Adipose tissue (tissue), 3 donors: ENCODE data around the gene ITGA3. TPM values are rescaled to one million over a fixed set of nuclear protein-coding genes. Genes with fewer than 3 reads are reported as not detected.
"Not testable (repeated sequence)": the region's sequence is repeated elsewhere in the genome, so short reads cannot be mapped to it uniquely, and the experiment has no call there.

Experiments used
- H3K27ac ChIP-seq: one replicate; pipeline ENCODE4 v1.5.1; 2013; ENCODE audit warnings: low read depth, low read length
- WGBS, 3 donors: extraction: QIAGEN DNeasy Blood & Tissue Kit; methylation state at CpG; one replicate each; pipeline ENCODE4 v1.1.7; 2013; 5-methylcytosine and 5-hydroxymethylcytosine counted together
- polyA plus RNA-seq, 3 donors: library from polyadenylated mRNA; stranded (reverse); fragments of 200-250 nt; gene quantifications; one replicate each; pipeline ENCODE4 v1.2.3, GENCODE V29; 2013
- donor health status: healthy with polysubstance abuse.
- donor health status: Bipolar disorder and iron deficiency.
- donor health status: healthy.

ITGA3 gene
- polyA plus RNA-seq, 3 donors = 13.2 to 19.1 (median 13.4) TPM

DNA sequence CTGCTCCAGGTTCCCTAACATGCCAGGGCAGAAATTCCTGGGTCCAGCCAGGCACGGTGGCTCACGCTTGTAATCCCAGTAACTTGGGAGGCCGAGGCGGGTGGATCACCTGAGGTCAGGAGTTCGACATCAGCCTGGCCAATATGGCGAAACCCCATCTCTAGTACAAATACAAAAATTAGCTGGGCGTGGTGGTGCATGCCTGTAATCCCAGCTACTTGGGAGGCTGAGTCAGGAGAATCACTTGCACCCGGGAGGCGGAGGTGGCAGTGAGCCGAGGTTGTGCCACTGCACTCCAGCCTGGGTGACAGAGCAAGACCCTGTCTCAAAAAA lies 5.8 kb downstream of the ITGA3 start:
- H3K27ac ChIP-seq = not testable (repeated sequence)
- WGBS, 3 donors = 93 to 94% (median 93%) methylated on average over 10 of the region's 10 CpGs

DNA sequence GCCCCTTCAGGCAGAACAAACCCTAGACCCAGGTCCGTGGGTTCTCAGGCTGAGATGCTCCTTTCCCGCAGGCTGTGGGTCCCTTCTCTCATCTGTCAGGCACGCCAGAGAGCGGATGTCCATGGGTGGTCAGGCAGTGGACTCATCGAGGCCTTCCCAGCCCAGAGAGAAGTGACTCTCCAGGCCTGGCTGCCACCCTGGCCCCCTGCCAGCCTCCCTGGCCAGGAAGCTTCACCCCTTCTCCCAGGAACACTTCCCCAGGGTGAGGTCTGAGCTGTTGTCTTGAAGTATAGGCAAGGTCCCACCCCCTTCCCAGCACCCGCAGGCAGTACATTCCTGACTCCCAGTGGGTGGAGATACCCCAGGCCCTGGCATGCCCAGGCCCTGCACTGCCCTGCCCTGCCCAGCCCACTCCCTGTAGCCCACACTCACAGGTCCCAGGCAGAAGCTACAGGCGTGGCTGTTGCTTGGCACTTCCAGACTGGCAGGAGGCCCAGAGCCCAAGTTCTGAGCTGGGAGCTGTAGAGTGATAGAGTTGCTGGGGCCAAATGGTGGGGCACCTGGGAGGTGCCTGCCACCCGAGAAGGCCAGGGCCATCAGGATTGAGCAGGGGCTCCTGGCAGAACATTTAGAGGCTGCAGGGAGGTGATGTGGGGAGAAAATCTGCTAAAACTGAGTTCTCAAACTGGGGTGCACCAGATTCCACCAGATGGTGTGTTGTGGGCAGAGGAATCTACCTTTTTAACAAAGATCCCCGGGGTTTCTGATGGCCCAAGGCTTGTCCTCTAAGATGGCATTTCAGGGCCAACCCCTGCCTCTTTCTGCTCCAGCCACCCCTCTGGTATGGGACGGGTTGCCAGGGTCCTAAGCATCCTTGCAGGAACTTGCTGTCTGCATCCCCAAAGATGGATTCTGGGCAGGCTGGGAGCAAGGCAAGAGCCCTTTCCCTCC lies 6.7 kb downstream of the ITGA3 start:
- no peak overlapping the region for H3K27ac ChIP-seq
- WGBS, 3 donors = 66 to 75% (median 74%) methylated on average over 10 of the region's 10 CpGs

DNA sequence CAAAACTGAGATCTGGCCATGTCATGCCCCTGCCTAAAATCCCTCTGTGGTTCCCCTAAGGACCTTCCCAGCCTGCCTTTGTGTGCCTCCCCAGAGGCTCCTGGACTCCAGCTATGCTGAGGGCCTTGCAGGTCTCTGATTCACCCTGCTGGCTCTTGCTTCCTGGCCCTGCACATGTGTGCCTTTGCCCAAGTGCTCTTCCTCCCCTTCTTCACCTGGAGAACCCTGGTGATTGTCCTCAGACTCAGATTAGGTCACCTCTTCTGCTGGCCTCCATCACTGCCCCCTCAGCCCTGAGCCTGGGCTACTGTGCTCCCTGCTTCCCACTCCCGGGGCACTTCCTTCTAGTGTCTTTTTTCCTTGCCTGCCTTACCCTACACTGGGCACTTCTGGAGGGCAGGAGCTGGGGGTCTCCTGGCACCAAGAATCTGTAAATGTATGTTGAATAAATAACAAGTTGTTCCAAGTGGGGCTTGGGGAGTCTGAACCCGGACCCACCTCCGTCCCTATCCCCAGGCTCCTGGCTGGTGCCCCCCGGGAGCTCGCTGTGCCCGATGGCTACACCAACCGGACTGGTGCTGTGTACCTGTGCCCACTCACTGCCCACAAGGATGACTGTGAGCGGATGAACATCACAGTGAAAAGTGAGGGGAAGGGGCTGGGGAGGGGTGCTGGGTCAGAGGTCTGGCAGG lies 7.8 kb downstream of the ITGA3 start:
- H3K27ac ChIP-seq = peak overlapping the region; percentile 32
- 91 to 97% (median 94%) methylated on average over 8 of the region's 8 CpGs for WGBS, 3 donors

DNA sequence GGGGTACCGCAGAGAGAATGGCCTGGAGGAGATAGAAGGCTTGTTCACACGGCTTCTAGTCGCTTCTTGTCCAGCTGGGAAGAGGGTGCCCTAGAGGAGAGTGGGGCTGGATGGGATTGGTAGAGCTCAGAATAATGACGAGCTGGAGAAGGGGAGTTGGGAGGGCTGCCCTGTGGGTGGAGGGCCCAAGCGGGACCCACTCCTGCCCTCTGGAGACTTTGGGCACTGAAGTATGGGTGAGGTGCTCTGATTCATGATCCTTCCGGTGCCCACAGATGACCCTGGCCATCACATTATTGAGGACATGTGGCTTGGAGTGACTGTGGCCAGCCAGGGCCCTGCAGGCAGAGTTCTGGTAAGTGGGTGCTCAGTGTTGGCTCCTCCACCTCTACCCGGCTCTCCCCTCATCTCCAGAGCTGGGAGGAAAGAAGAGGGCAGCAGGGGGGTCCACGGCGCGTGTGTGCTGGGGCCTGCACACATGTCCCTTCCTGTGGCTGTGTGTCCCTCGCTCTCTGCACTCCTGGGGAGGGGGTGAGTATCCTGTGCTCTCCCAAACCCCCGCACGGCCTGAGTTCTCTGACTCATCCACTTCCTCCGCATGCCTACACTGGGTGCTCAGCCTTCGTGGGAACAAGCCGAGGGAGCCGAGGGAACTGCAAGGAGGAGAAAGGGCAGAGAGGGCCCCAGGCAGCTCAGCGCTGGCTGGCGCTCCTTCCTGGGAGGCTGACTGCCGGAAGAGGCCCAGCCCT lies 8.5 kb downstream of the ITGA3 start:
- H3K27ac ChIP-seq = peak overlapping the region; percentile 32
- WGBS, 3 donors = 51 to 82% (median 59%) methylated on average over 20 of the region's 20 CpGs

DNA sequence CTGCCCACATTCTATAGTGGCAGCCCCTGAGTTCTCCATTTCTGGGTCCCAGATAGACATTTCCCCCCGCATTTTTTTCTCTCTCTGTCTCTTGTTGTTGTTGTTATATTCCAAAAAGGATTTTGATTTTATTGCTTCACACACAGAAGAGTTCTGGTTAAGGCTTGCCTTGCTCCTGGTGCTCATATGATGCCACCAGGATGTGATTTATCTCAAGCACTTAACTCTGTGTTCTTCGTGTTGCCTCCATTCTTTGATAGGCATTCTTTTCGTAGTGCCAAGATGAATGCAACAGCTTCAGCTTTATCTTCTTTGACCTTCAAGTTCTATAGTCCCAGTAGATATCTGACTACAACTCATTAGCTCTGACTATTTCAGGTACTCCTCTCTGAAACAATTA lies 9.1 kb downstream of the ITGA3 start:
- WGBS, 3 donors = 59 to 77% (median 60%) methylated on average over 3 of the region's 3 CpGs
- H3K27ac ChIP-seq = no peak overlapping the region

GRCh38 chr17:50066995-50067394 lies 11.1 kb downstream of the ITGA3 start:
- 94 to 98% (median 97%) methylated on average over 2 of the region's 2 CpGs for WGBS, 3 donors
- no peak overlapping the region for H3K27ac ChIP-seq

DNA sequence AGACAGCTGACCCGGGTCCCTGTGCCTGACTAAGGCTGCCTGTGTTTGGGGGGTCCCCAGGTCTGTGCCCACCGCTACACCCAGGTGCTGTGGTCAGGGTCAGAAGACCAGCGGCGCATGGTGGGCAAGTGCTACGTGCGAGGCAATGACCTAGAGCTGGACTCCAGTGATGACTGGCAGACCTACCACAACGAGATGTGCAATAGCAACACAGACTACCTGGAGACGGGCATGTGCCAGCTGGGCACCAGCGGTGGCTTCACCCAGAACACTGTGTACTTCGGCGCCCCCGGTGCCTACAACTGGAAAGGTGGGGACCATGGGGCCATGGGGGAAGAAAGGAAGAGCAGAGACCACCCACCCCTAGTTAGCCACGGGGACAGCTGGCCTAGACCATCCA lies 12.1 kb downstream of the ITGA3 start:
- H3K27ac ChIP-seq = no peak overlapping the region
- 94 to 95% (median 95%) methylated on average over 13 of the region's 13 CpGs for WGBS, 3 donors

DNA sequence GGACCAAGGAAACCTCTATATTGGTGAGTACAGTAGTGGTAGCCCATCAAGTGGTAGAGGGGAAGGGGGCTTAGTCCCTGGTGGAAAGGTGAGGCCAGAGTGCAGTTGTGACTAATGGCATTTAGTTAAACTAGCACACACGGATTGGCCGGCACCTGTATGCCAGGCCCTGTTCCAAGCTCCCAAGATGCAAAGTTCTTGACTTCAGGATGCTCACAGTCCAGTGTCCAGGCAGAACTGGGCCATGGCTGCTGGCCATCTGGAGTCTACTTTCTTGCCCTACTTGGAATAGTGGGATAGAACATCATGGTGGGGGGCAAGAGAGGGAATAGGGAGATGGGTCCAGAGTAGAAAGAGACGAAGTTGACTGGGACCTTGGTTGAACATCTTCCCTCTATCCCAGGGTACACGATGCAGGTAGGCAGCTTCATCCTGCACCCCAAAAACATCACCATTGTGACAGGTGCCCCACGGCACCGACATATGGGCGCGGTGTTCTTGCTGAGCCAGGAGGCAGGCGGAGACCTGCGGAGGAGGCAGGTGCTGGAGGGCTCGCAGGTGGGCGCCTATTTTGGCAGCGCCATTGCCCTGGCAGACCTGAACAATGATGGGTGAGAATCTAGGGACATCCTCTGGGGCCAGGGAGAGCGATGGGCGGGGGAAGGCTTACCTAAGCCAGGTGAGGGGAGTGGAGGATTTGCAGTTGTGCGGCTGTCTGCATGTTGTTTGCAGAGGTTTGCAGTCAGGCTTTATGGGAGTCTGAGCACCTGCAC lies 15.2 kb downstream of the ITGA3 start:
- 91 to 98% (median 98%) methylated on average over 16 of the region's 16 CpGs for WGBS, 3 donors
- H3K27ac ChIP-seq = no peak overlapping the region

GRCh38 chr17:50071692-50072091 lies 15.8 kb downstream of the ITGA3 start:
- whole genome bisulfite sequencing, 3 donors = 77 to 94% (median 85%) methylated on average over 6 of the region's 6 CpGs
- no peak overlapping the region for H3K27ac ChIP-seq

- WGBS, 3 donors = 86 to 92% (median 87%) methylated on average over 3 of the region's 3 CpGs
- H3K27ac ChIP-seq = no peak overlapping the region
Observed at GRCh38 chr17:50072130-50072529, 16.2 kb downstream of the ITGA3 start.

DNA sequence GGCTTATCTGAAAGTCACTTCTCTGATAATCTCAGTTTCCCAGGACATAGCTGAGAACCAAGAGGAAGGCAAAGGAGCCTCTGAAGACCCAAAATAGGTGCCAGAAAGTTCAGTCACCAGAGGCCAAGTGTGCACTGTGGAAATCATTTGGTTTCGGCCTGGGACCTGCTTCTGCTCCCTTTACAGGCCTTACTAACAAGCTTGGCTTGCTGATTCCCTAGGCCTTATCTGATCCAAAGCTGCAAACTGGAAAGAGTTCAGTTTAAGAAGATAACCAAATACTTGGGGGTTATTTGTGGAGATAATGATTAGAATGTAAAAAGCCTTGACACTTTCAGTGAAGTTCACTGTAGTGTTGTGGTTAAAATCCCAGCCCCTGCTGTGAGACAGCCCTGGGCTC lies 17.0 kb downstream of the ITGA3 start:
- WGBS, 3 donors = 83 to 95% (median 89%) methylated on average over 1 of the region's 1 CpG
- no peak overlapping the region for H3K27ac ChIP-seq

DNA sequence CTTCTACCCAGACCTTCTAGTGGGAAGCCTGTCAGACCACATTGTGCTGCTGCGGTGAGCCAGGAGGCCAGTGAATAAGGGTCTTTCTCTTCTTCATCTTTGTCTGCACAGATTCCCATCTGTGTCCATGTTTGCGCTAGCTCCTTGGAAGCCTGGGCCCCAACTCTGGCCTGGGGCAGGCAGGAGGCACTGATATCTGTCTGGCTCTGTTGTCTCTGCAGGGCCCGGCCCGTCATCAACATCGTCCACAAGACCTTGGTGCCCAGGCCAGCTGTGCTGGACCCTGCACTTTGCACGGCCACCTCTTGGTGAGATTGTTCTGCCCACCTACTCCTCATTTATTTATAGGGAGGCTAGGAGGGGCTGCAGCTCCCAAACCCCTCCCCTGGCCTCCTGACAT lies 18.3 kb downstream of the ITGA3 start:
- 87 to 96% (median 94%) methylated on average over 6 of the region's 6 CpGs for WGBS, 3 donors
- no peak overlapping the region for H3K27ac ChIP-seq

GRCh38 chr17:50075446-50076032 lies 19.6 kb downstream of the ITGA3 start:
- 94 to 96% (median 94%) methylated on average over 16 of the region's 16 CpGs for WGBS, 3 donors

GRCh38 chr17:50076221-50076590 lies 20.3 kb downstream of the ITGA3 start:
- 89 to 93% (median 91%) methylated on average over 13 to 16 of the region's 16 CpGs for WGBS, 3 donors
- H3K27ac ChIP-seq = no peak overlapping the region

More at GRCh38 chr17:50075446-50076032, 19.6 kb downstream of the ITGA3 start:
- H3K27ac ChIP-seq = no peak overlapping the region

- 59 to 79% (median 62%) methylated on average over 39 of the region's 39 CpGs for WGBS, 3 donors
- H3K27ac ChIP-seq = no peak overlapping the region
Observed at GRCh38 chr17:50076591-50077235, 20.8 kb downstream of the ITGA3 start.

- no peak overlapping the region for H3K27ac ChIP-seq
- 93 to 95% (median 94%) methylated on average over 4 of the region's 4 CpGs for WGBS, 3 donors
Observed at GRCh38 chr17:50078430-50078829, 22.5 kb downstream of the ITGA3 start.

GRCh38 chr17:50079334-50080095 lies 23.6 kb downstream of the ITGA3 start:
- WGBS, 3 donors = 68 to 85% (median 69%) methylated on average over 12 of the region's 12 CpGs
- no peak overlapping the region for H3K27ac ChIP-seq
